ENCODE data around the gene MACROH2A2.
"Not testable (repeated sequence)": the region's sequence is repeated elsewhere in the genome, so short reads cannot be mapped to it uniquely, and the experiment has no call there.

MACROH2A2 gene

GRCh38 chr10:70068925-70069324, 16.3 kb downstream of the MACROH2A2 start:
- DNase-seq = no peak

GRCh38 chr10:70069346-70069745, 16.7 kb downstream of the MACROH2A2 start:
- DNase-seq = no peak

GRCh38 chr10:70070834-70071233, 18.2 kb downstream of the MACROH2A2 start:
- DNase-seq = no peak

GRCh38 chr10:70074165-70074564, 21.5 kb downstream of the MACROH2A2 start:
- no peak for DNase-seq

GRCh38 chr10:70074971-70075370, 22.3 kb downstream of the MACROH2A2 start:
- no peak for DNase-seq

GRCh38 chr10:70078329-70078728, 25.7 kb downstream of the MACROH2A2 start:
- DNase-seq = no peak

- DNase-seq = no peak
These were observed 26.3 kb downstream of the MACROH2A2 start for GRCh38 chr10:70078937-70079336.

- DNase-seq = not testable (repeated sequence)
These were observed 28.1 kb downstream of the MACROH2A2 start for GRCh38 chr10:70080789-70081188.

GRCh38 chr10:70084189-70084588, 31.5 kb downstream of the MACROH2A2 start:
- DNase-seq = no peak

GRCh38 chr10:70085975-70086613, 33.4 kb downstream of the MACROH2A2 start:
- DNase-seq = no peak

GRCh38 chr10:70087616-70088307, 35.1 kb downstream of the MACROH2A2 start:
- DNase-seq = no peak

- no peak for DNase-seq
These were observed 35.7 kb downstream of the MACROH2A2 start for GRCh38 chr10:70088308-70088698.

- DNase-seq = no peak
These were observed 37.4 kb downstream of the MACROH2A2 start for GRCh38 chr10:70090013-70090412.

GRCh38 chr10:70090951-70091350, 38.3 kb downstream of the MACROH2A2 start:
- no peak for DNase-seq

- no peak for DNase-seq
These were observed 39.7 kb downstream of the MACROH2A2 start for GRCh38 chr10:70092389-70092718.

- no peak for DNase-seq
These were observed 40.8 kb downstream of the MACROH2A2 start for GRCh38 chr10:70093335-70093944.

GRCh38 chr10:70094250-70094649, 41.6 kb downstream of the MACROH2A2 start:
- no peak for DNase-seq

GRCh38 chr10:70096016-70096704, 43.5 kb downstream of the MACROH2A2 start:
- DNase-seq = no peak

GRCh38 chr10:70096705-70097420, 44.2 kb downstream of the MACROH2A2 start:
- DNase-seq = no peak

- DNase-seq = no peak
These were observed 44.8 kb downstream of the MACROH2A2 start for GRCh38 chr10:70097459-70097858.

- no peak for DNase-seq
These were observed 45.6 kb downstream of the MACROH2A2 start for GRCh38 chr10:70098271-70098670.

- DNase-seq = not testable (repeated sequence)
These were observed 48.5 kb downstream of the MACROH2A2 start for GRCh38 chr10:70101068-70101562.

GRCh38 chr10:70101668-70102067, 49.0 kb downstream of the MACROH2A2 start:
- DNase-seq = no peak

Measured in stimulated activated CD4-positive, alpha-beta T cell treated with anti-CD3 and anti-CD28 coated beads, Interleukin-12 subunit alpha, Interleukin-12 subunit beta, amount 100 ng/mL, for 4 hours (primary cell).